B cell (primary cell): Measurements from ENCODE around the gene RHOBTB1. TPM values are rescaled to one million over a fixed set of nuclear protein-coding genes. Genes with fewer than 3 reads are reported as not detected.

Source experiments
- ATAC-seq: fragments of 200-7000 bp; cut with Tn5 transposase; one replicate; pipeline ENCODE4 v1.10.0; 2021; ENCODE audit warnings: low read depth, mild to moderate bottlenecking, moderate number of reproducible peaks, moderate library complexity
- CTCF ChIA-PET: fragments of 350-600 bp; sonication (Branson Sonifier 250); formaldehyde crosslinking; loops from one replicate; lab custom pipeline; 2021; ENCODE audit warnings: antibody characterized with exemption, inconsistent platforms; lab: Charles Lee
- POLR2A ChIA-PET: fragments of 350-600 bp; sonication (Branson Sonifier 250); formaldehyde crosslinking; loops from one replicate; lab custom pipeline; 2021; ENCODE audit warnings: antibody characterized with exemption; lab: Charles Lee
- DNase-seq: peaks from one replicate; pipeline ENCODE4 v3.0.0; 2013
- H2AFZ ChIP-seq: 2 replicates; pipeline ENCODE4 v1.6.1; 2012; ENCODE audit warnings: mild to moderate bottlenecking, low read depth, low read length; ENCODE audit not compliant: insufficient read depth, poor library complexity, severe bottlenecking
- H3K27ac ChIP-seq, 2 donors: 1 replicate in 1 of 2; 2 replicates in 1 of 2; pipeline ENCODE4 v1.5.1; 2012 to 2013; ENCODE audit warnings: low read length in 2 of 2, mild to moderate bottlenecking in 2 of 2, moderate library complexity in 1 of 2
- H3K27me3 ChIP-seq, 4 experiments: fragments of 200-600 bp in 1 of 4; sonication (generic) in 1 of 4; replicated peaks in 1 of 4; 1 replicate in 2 of 4; 2 replicates in 2 of 4; pipeline versions ENCODE4 v1.6.1 to v1.7.0; 2013 to 2016; ENCODE audit warnings: low read length in 3 of 4, mild to moderate bottlenecking in 2 of 4, mixed read lengths in 1 of 4, moderate library complexity in 1 of 4; ENCODE audit not compliant: insufficient read depth in 4 of 4, control insufficient read depth in 3 of 4; ENCODE audit errors: control extremely low read depth in 1 of 4
- H3K36me3 ChIP-seq, 2 experiments: replicated peaks in 1 of 2; 1 replicate in 1 of 2; 2 replicates in 1 of 2; pipeline versions ENCODE4 v1.6.1 to v1.7.1; 2013; ENCODE audit warnings: low read length in 1 of 2; ENCODE audit not compliant: insufficient read depth in 2 of 2, control insufficient read depth in 1 of 2; ENCODE audit errors: control extremely low read depth in 1 of 2, extremely low read depth in 1 of 2
- H3K4me1 ChIP-seq, 2 donors: fragments of 200-600 bp in 1 of 2; sonication (generic) in 1 of 2; 1 replicate in 1 of 2; 2 replicates in 1 of 2; pipeline versions ENCODE4 v1.5.1 to v1.6.1; 2013 to 2017; ENCODE audit warnings: low read length in 2 of 2; ENCODE audit not compliant: control insufficient read depth in 2 of 2, insufficient read depth in 2 of 2
- H3K4me2 ChIP-seq: replicated peaks from 2 replicates; pipeline ENCODE3; 2012; ENCODE audit warnings: mild to moderate bottlenecking, low read depth, low read length; ENCODE audit not compliant: poor library complexity, severe bottlenecking
- H3K4me3 ChIP-seq, 5 experiments: fragments of 200-600 bp in 1 of 5; sonication (generic) in 1 of 5; 1 replicate in 3 of 5; 2 replicates in 2 of 5; pipeline versions ENCODE4 v1.5.1 to v1.7.0; 2011 to 2016; ENCODE audit warnings: low read length in 4 of 5, mild to moderate bottlenecking in 4 of 5, low read depth in 2 of 5, control low read depth in 1 of 5, moderate library complexity in 1 of 5; ENCODE audit not compliant: insufficient read depth in 1 of 5; ENCODE audit errors: control extremely low read depth in 1 of 5, extremely low read depth in 1 of 5
- H3K79me2 ChIP-seq: fragments of 200-600 bp; sonication (generic); one replicate; pipeline ENCODE4 v1.6.0; 2016; ENCODE audit warnings: low read length; ENCODE audit not compliant: control insufficient read depth, insufficient read depth
- H3K9ac ChIP-seq: fragments of 200-600 bp; sonication (generic); 2 replicates; pipeline ENCODE4 v1.6.1; 2017; ENCODE audit warnings: mild to moderate bottlenecking, low read length, moderate library complexity
- H3K9me3 ChIP-seq, 3 donors: one replicate each; pipeline versions ENCODE4 v1.6.1 to v1.7.1; 2013; ENCODE audit warnings: low read length in 2 of 3; ENCODE audit not compliant: control insufficient read depth in 2 of 3, insufficient read depth in 1 of 3; ENCODE audit errors: control extremely low read depth in 1 of 3
- H4K20me1 ChIP-seq: 2 replicates; pipeline ENCODE4 v1.6.0; 2012; ENCODE audit warnings: mild to moderate bottlenecking, low read length; ENCODE audit not compliant: insufficient read depth, control insufficient read depth, poor library complexity, severe bottlenecking
- H3K27ac Mint-ChIP-seq: one replicate; pipeline ENCODE4 v1.8.0; 2021; ENCODE audit warnings: mixed read lengths
- H3K27me3 Mint-ChIP-seq: one replicate; pipeline ENCODE4 v1.8.0; 2021; ENCODE audit warnings: mixed read lengths
- H3K4me1 Mint-ChIP-seq: one replicate; pipeline ENCODE4 v1.8.0; 2021; ENCODE audit warnings: mixed read lengths
- H3K4me3 Mint-ChIP-seq: one replicate; pipeline ENCODE4 v1.8.0; 2021; ENCODE audit warnings: mixed read lengths
- H3K9me3 Mint-ChIP-seq: one replicate; pipeline ENCODE4 v1.8.0; 2022; ENCODE audit warnings: mixed read lengths; ENCODE audit not compliant: insufficient read depth
- CTCF ChIP-seq: fragments of 200-600 bp; IDR thresholded peaks from one replicate; pipeline ENCODE4 v1.8.0; 2022; ENCODE audit warnings: antibody characterized with exemption, mild to moderate bottlenecking
- EZH2 ChIP-seq: IDR thresholded peaks from 2 replicates; pipeline ENCODE4 v1.6.1; 2012; ENCODE audit warnings: borderline replicate concordance, low read depth, mild to moderate bottlenecking, moderate library complexity, low read length; ENCODE audit not compliant: insufficient read depth, poor library complexity, severe bottlenecking
- WGBS: methylation state at CpG from one replicate; pipeline ENCODE4 v1.1.5; 2013; ENCODE audit warnings: missing lambda C conversion rate; ENCODE audit not compliant: insufficient coverage; 5-methylcytosine and 5-hydroxymethylcytosine counted together
- intact Hi-C: fragments of 100-400 bp; cut with micrococcal nuclease; formaldehyde crosslinking; loops from one replicate; pipeline ENCODE4 v1.10.0; 2022
- polyA plus RNA-seq: library from polyadenylated mRNA; depleted of rRNA; stranded (reverse); fragments of >200 nt; gene quantifications from 2 replicates; pipeline ENCODE4 v1.2.3, GENCODE V29; 2012
- total RNA-seq, 2 donors: library from RNA; stranded (reverse); fragments of 120-200 nt in 1 of 2; gene quantifications; 1 replicate in 1 of 2; 2 replicates in 1 of 2; pipeline versions ENCODE4 v1.2.3 to v1.2.4, GENCODE V29; 2013 to 2022

Gene RHOBTB1
- total and polyA plus RNA-seq, 2 donors (not counting 1 experiment from before 2014, with no cell fraction given), result 0.07 to 0.60 TPM

GRCh38 chr10:60970526-60970925 lies 26.5 kb upstream of the RHOBTB1 start:
- no peaks in the 10 kb centered on the region for H3K79me2 ChIP-seq
- no peak overlapping the region for H3K9ac ChIP-seq
- no peak for DNase-seq
- Mint-ChIP-seq H3K4me3 (no peak overlapping the region), H3K4me1 (peaks cover 2% of the 10 kb centered on the region), H3K27ac (no peak overlapping the region), H3K9me3 (no peaks in the 10 kb centered on the region), H3K27me3 (peaks cover 10% of the 10 kb centered on the region)
- no peak overlapping the region for H3K4me3 ChIP-seq
- no peak overlapping the region for H3K27ac ChIP-seq
- H3K4me2 ChIP-seq, result no peak overlapping the region
- TF ChIP-seq CTCF, result no peak
- no peak for TF ChIP-seq EZH2
- no peaks in the 10 kb centered on the region for H3K36me3 ChIP-seq
- H3K9me3 ChIP-seq, result no peaks in the 10 kb centered on the region
- ChIA-PET CTCF (interaction anchor here (1.2 kb wide), 1 partner anchor 8 kb away, joined by 4 read pairs; no protein-coding TSS in a partner anchor), POLR2A (no interaction called here)
- intact Hi-C loops, result no loop called here
- no CpG with 5 or more reads among the region's 3 CpGs for WGBS
- H4K20me1 ChIP-seq, result no peaks in the 10 kb centered on the region
- no peak overlapping the region for H2AFZ ChIP-seq
- no peaks in the 10 kb centered on the region for H3K4me1 ChIP-seq
- H3K27me3 ChIP-seq, result no peaks in the 10 kb centered on the region
- ATAC-seq, result no peak

GRCh38 chr10:60968504-60968903 lies 24.5 kb upstream of the RHOBTB1 start:
- H4K20me1 ChIP-seq, result no peaks in the 10 kb centered on the region
- ChIA-PET CTCF (interaction anchor here (1.1 kb wide), 1 partner anchor 149 kb away, joined by 3 read pairs; no protein-coding TSS in a partner anchor), POLR2A (no interaction called here)
- no peak overlapping the region for H3K27ac ChIP-seq
- Mint-ChIP-seq H3K4me3 (no peak overlapping the region), H3K9me3 (no peaks in the 10 kb centered on the region), H3K4me1 (peaks cover 3% of the 10 kb centered on the region), H3K27ac (no peak overlapping the region), H3K27me3 (peaks cover 5% of the 10 kb centered on the region)
- no peaks in the 10 kb centered on the region for H3K36me3 ChIP-seq
- no peaks in the 10 kb centered on the region for H3K27me3 ChIP-seq
- intact Hi-C loops, result loop anchor here (10.0 kb wide), 1 partner anchor 864 kb away; no protein-coding TSS in a partner anchor
- ATAC-seq (no peak), DNase-seq (no peak)
- WGBS, result 100% methylated on average over 2 of the region's 3 CpGs
- H3K4me1 ChIP-seq, result no peaks in the 10 kb centered on the region
- no peak overlapping the region for H3K9ac ChIP-seq
- no peak overlapping the region for H3K4me3 ChIP-seq
- H2AFZ ChIP-seq, result no peak overlapping the region
- H3K79me2 ChIP-seq, result no peaks in the 10 kb centered on the region
- no peaks in the 10 kb centered on the region for H3K9me3 ChIP-seq
- no peak for TF ChIP-seq EZH2
- TF ChIP-seq CTCF, result no peak
- H3K4me2 ChIP-seq, result no peak overlapping the region
